ENCODE measurements around the gene NRK. TPM values are rescaled to one million over a fixed set of nuclear protein-coding genes. Genes with fewer than 3 reads are reported as not detected.

NRK gene
- total and polyA plus RNA-seq, 9 donors, result 6.5 to 109 (median 30.1) TPM

DNA sequence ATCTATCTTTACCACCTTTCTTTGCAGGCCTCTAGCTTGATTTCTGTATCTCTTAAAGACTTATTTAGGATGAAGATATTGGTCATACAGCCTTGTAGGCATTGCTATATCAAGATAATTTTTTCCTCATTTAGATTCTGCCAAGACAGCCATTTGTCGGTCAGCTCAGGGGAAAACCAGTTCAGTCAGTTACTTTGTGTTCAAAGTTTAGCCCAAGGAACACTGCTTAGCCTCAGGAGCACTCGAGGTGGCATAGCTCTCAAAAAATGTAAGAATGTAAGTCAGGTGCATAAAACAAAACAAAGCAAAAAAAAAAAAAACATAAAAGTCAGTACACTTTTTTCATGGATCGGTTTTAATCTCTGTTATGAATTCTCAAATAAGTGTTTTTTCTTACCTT is 43.4 kb downstream of the NRK start:
- no peaks in the 10 kb centered on the region for H3K9me3 ChIP-seq
- no peak for DNase-seq
- intact Hi-C loops (cut with DNase I), result no loop called here
- no peak overlapping the region for H3K4me3 ChIP-seq
- no peaks in the 10 kb centered on the region for H3K4me1 ChIP-seq (ENCODE audit: insufficient read depth)
- TF ChIP-seq EP300 (IDR thresholded peaks at IDR 0.05) (no peak), POLR2A (IDR thresholded peaks at IDR 0.05) (no peak)
- TF ChIP-seq, protein P1, sequence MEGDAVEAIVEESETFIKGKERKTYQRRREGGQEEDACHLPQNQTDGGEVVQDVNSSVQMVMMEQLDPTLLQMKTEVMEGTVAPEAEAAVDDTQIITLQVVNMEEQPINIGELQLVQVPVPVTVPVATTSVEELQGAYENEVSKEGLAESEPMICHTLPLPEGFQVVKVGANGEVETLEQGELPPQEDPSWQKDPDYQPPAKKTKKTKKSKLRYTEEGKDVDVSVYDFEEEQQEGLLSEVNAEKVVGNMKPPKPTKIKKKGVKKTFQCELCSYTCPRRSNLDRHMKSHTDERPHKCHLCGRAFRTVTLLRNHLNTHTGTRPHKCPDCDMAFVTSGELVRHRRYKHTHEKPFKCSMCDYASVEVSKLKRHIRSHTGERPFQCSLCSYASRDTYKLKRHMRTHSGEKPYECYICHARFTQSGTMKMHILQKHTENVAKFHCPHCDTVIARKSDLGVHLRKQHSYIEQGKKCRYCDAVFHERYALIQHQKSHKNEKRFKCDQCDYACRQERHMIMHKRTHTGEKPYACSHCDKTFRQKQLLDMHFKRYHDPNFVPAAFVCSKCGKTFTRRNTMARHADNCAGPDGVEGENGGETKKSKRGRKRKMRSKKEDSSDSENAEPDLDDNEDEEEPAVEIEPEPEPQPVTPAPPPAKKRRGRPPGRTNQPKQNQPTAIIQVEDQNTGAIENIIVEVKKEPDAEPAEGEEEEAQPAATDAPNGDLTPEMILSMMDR (IDR thresholded peaks at IDR 0.05), result no peak
- H3K27me3 ChIP-seq, result no peaks in the 10 kb centered on the region
- WGBS, 3 donors, result 57 to 68% (median 65%) methylated on average over 3 of the region's 3 CpGs
- H3K27ac ChIP-seq, result no peak overlapping the region
- H3K36me3 ChIP-seq, result no peaks in the 10 kb centered on the region

DNA sequence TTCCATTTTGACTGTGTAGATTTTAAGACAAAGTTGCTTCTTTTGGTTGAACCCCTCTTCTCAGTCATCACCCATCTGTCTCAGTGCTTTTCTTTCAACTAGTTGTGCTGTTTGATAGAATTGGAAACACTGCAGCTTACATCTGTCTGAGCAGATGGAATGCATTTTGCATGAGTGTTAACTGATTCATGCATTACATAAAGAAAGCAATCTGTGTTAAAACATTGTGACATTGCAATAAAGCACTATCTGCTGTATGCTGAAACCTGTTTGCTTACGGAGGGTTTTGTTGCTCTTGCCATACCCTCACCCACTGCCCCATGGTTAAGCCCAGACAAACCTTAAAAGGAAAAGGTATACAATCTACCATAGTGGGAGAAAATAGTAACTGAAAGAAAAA is 47.4 kb downstream of the NRK start:
- H3K36me3 ChIP-seq, result no peaks in the 10 kb centered on the region
- TF ChIP-seq POLR2A (IDR thresholded peaks at IDR 0.05), result no peak
- TF ChIP-seq, protein P1 (IDR thresholded peaks at IDR 0.05), result no peak
- TF ChIP-seq EP300 (IDR thresholded peaks at IDR 0.05), result no peak
- H3K27ac ChIP-seq, result no peak overlapping the region
- H3K9me3 ChIP-seq, result no peaks in the 10 kb centered on the region
- no peak for DNase-seq
- 81 to 86% (median 85%) methylated on average over 1 of the region's 1 CpG for WGBS, 3 donors
- H3K27me3 ChIP-seq, result no peaks in the 10 kb centered on the region
- intact Hi-C loops (cut with DNase I), result no loop called here
- H3K4me3 ChIP-seq, result no peak overlapping the region
- no peaks in the 10 kb centered on the region for H3K4me1 ChIP-seq (ENCODE audit: insufficient read depth)

- WGBS, 3 donors, result 74 to 87% (median 74%) methylated on average over 3 of the region's 3 CpGs
- no peak overlapping the region for H3K27ac ChIP-seq
- intact Hi-C loops (cut with DNase I), result no loop called here
- no peak overlapping the region for H3K4me3 ChIP-seq
- DNase-seq, result no peak
- H3K4me1 ChIP-seq (ENCODE audit: insufficient read depth), result no peaks in the 10 kb centered on the region
- no peaks in the 10 kb centered on the region for H3K27me3 ChIP-seq
- TF ChIP-seq EP300 (IDR thresholded peaks at IDR 0.05) (no peak), POLR2A (IDR thresholded peaks at IDR 0.05) (no peak)
- TF ChIP-seq, protein P1 (IDR thresholded peaks at IDR 0.05), result no peak
- H3K9me3 ChIP-seq, result no peaks in the 10 kb centered on the region
- H3K36me3 ChIP-seq, result no peaks in the 10 kb centered on the region
Observed at GRCh38 chrX:105870445-105870844, 48.1 kb downstream of the NRK start.

- 51 to 66% (median 58%) methylated on average over 7 of the region's 7 CpGs for WGBS, 3 donors
- no peaks in the 10 kb centered on the region for H3K9me3 ChIP-seq
- H3K27ac ChIP-seq, result no peak overlapping the region
- TF ChIP-seq, protein P1 (IDR thresholded peaks at IDR 0.05), result no peak
- TF ChIP-seq POLR2A (IDR thresholded peaks at IDR 0.05) (no peak), EP300 (IDR thresholded peaks at IDR 0.05) (no peak)
- no peak overlapping the region for H3K4me3 ChIP-seq
- intact Hi-C loops (cut with DNase I), result no loop called here
- no peaks in the 10 kb centered on the region for H3K27me3 ChIP-seq
- no peaks in the 10 kb centered on the region for H3K4me1 ChIP-seq (ENCODE audit: insufficient read depth)
- no peak for DNase-seq
- H3K36me3 ChIP-seq, result no peaks in the 10 kb centered on the region
Observed at GRCh38 chrX:105872941-105873340, 50.6 kb downstream of the NRK start.

- no peak for DNase-seq
- H3K27ac ChIP-seq, result no peak overlapping the region
- H3K36me3 ChIP-seq, result no peaks in the 10 kb centered on the region
- intact Hi-C loops (cut with DNase I), result no loop called here
- H3K4me3 ChIP-seq, result no peak overlapping the region
- WGBS, 3 donors, result 72 to 75% (median 73%) methylated on average over 1 of the region's 1 CpG
- TF ChIP-seq, protein P1 (IDR thresholded peaks at IDR 0.05), result no peak
- TF ChIP-seq POLR2A (IDR thresholded peaks at IDR 0.05) (no peak), EP300 (IDR thresholded peaks at IDR 0.05) (no peak)
- H3K4me1 ChIP-seq (ENCODE audit: insufficient read depth), result no peaks in the 10 kb centered on the region
- no peaks in the 10 kb centered on the region for H3K9me3 ChIP-seq
- H3K27me3 ChIP-seq, result peaks cover 2% of the 10 kb centered on the region
Observed at GRCh38 chrX:105874790-105875189, 52.5 kb downstream of the NRK start.

All from ovary (tissue), 9 donors.